ENCODE results near the gene HEPH.

GRCh38 chrX:66233209-66233608 lies 69.2 kb downstream of the HEPH start:
- no peak for TF ChIP-seq POLR2A (IDR thresholded peaks at IDR 0.05; ENCODE audit: low read depth)
- TF ChIP-seq CTCF (IDR thresholded peaks at IDR 0.05): no peak
- no peak for TF ChIP-seq POLR2AphosphoS5 (IDR thresholded peaks at IDR 0.05)

All from esophagus muscularis mucosa (tissue), 3 donors.